Smooth muscle cell (in vitro differentiated cells): ENCODE data around the gene PCDHGA9. TPM values are rescaled to one million over a fixed set of nuclear protein-coding genes. Genes with fewer than 3 reads are reported as not detected.

ENCODE experiments used
- DNase-seq: peaks from one replicate; lab custom pipeline; 2025; ENCODE audit not compliant: unreplicated experiment; lab: John Stamatoyannopoulos, UW
- H2AFZ ChIP-seq: fragments of 200-600 bp; sonication (generic); 2 replicates; pipeline ENCODE4 v1.6.0; 2016; ENCODE audit warnings: antibody characterized with exemption, low read depth, mild to moderate bottlenecking
- H3F3A ChIP-seq: fragments of 200-600 bp; sonication (generic); 2 replicates; pipeline ENCODE4 v1.6.0; 2017; ENCODE audit warnings: antibody characterized with exemption, low read depth
- H3K27ac ChIP-seq: fragments of 200-600 bp; sonication (generic); 2 replicates; pipeline ENCODE4 v1.5.1; 2016; ENCODE audit warnings: low read depth, mild to moderate bottlenecking
- H3K27me3 ChIP-seq: fragments of 200-600 bp; sonication (generic); 2 replicates; pipeline ENCODE4 v1.6.1; 2016; ENCODE audit warnings: low read depth, mild to moderate bottlenecking
- H3K36me3 ChIP-seq: fragments of 200-600 bp; sonication (generic); 2 replicates; pipeline ENCODE4 v1.5.1; 2016; ENCODE audit warnings: low read depth
- H3K4me1 ChIP-seq: fragments of 200-600 bp; sonication (generic); 2 replicates; pipeline ENCODE4 v1.5.1; 2016; ENCODE audit warnings: low read depth
- H3K4me2 ChIP-seq: fragments of 200-600 bp; sonication (generic); 2 replicates; pipeline ENCODE4 v1.6.0; 2016; ENCODE audit warnings: mild to moderate bottlenecking
- H3K4me3 ChIP-seq: fragments of 200-600 bp; sonication (generic); 2 replicates; pipeline ENCODE4 v1.5.1; 2016; ENCODE audit warnings: mild to moderate bottlenecking
- H3K79me2 ChIP-seq: fragments of 200-600 bp; sonication (generic); 2 replicates; pipeline ENCODE4 v1.6.0; 2016; ENCODE audit warnings: low read depth, mild to moderate bottlenecking
- H3K9ac ChIP-seq: fragments of 200-600 bp; sonication (generic); 2 replicates; pipeline ENCODE4 v1.6.0; 2016; ENCODE audit warnings: low read depth
- H3K9me3 ChIP-seq: fragments of 200-600 bp; sonication (generic); replicated peaks from 2 replicates; pipeline ENCODE4 v1.5.1; 2016; ENCODE audit warnings: low read depth
- H4K20me1 ChIP-seq: fragments of 200-600 bp; sonication (generic); 2 replicates; pipeline ENCODE4 v1.6.0; 2016; ENCODE audit warnings: low read depth
- WGBS: methylation state at CpG from one replicate; pipeline ENCODE4 v1.1.7; 2016; ENCODE audit warnings: low lambda C conversion rate; 5-methylcytosine and 5-hydroxymethylcytosine counted together
- polyA plus RNA-seq: library from polyadenylated mRNA; unstranded; fragments of >200 nt; fragmentation: Nextera tagmentation; extraction: Ambion mirVana; gene quantifications from 2 replicates; pipeline ENCODE4 v1.2.1, GENCODE V29; 2016
- total RNA-seq: library from RNA; depleted of rRNA; stranded (reverse); fragments of >200 nt; gene quantifications from 2 replicates; pipeline ENCODE4 v1.2.3, GENCODE V29; 2014
- TF ChIP-seq, protein P1 (sequence below): fragments of 200-600 bp; sonication (generic); IDR thresholded peaks from 2 replicates; pipeline ENCODE4 v1.5.1; 2017; ENCODE audit warnings: borderline replicate concordance, mild to moderate bottlenecking, antibody characterized with exemption; ENCODE audit not compliant: insufficient read depth, poor library complexity, severe bottlenecking

PCDHGA9 gene
- total and polyA plus RNA-seq, 2 experiments from 2014 or later, result 0.23 to 2.9 TPM

DNA sequence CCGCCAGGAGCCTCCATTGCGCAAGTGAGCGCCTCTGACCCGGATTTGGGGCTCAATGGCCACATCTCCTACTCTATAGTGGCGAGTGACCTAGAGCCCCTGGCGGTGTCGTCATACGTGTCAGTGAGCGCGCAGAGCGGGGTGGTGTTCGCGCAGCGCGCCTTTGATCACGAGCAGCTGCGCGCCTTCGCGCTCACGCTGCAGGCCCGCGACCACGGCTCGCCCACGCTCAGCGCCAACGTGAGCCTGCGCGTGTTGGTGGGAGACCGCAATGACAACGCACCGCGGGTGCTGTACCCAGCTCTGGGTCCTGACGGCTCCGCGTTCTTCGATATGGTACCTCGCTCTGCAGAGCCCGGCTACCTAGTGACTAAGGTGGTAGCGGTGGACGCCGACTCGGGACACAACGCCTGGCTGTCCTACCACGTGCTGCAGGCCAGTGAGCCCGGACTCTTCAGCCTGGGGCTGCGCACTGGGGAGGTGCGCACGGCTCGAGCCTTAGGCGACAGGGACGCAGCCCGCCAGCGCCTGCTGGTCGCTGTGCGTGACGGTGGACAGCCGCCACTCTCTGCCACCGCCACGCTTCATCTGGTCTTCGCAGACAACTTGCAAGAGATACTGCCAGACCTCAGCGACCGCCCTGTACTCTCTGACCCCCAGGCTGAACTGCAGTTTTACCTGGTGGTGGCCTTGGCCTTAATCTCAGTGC lies 7.2 kb downstream of the PCDHGA9 start:
- Histone ChIP-seq H3K79me2 (peaks cover 16% of the 10 kb centered on the region), H3K4me1 (no peaks in the 10 kb centered on the region), H3K4me3 (no peak overlapping the region), H3F3A (no peaks in the 10 kb centered on the region), H2AFZ (no peak overlapping the region), H3K9ac (no peak overlapping the region), H3K27ac (no peak overlapping the region), H3K27me3 (no peaks in the 10 kb centered on the region), H4K20me1 (no peaks in the 10 kb centered on the region), H3K36me3 (no peaks in the 10 kb centered on the region), H3K4me2 (no peak overlapping the region), H3K9me3 (no peaks in the 10 kb centered on the region)
- TF ChIP-seq, protein P1, sequence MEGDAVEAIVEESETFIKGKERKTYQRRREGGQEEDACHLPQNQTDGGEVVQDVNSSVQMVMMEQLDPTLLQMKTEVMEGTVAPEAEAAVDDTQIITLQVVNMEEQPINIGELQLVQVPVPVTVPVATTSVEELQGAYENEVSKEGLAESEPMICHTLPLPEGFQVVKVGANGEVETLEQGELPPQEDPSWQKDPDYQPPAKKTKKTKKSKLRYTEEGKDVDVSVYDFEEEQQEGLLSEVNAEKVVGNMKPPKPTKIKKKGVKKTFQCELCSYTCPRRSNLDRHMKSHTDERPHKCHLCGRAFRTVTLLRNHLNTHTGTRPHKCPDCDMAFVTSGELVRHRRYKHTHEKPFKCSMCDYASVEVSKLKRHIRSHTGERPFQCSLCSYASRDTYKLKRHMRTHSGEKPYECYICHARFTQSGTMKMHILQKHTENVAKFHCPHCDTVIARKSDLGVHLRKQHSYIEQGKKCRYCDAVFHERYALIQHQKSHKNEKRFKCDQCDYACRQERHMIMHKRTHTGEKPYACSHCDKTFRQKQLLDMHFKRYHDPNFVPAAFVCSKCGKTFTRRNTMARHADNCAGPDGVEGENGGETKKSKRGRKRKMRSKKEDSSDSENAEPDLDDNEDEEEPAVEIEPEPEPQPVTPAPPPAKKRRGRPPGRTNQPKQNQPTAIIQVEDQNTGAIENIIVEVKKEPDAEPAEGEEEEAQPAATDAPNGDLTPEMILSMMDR, result no peak
- DNase-seq, result no peak
- 97% methylated on average over 64 of the region's 64 CpGs for WGBS

DNA sequence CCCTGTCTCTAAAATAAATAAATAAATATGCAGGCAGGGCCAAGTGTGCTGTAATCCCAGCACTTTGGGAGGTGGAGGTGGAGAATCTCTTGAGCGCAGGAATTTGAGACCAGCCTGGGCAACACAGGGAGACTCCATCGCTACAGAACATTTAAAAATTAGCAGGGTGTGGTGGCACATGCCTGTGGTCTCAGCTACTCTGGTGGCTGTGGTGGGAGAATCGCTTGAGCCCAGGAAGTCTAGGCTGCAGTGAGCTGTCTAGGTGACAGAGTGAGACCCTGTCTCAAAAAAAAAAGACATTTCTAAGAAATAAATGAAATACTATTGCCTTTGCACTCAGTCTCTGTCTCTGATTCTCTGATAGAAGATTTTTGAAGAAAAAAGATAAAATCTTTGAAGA lies 9.0 kb downstream of the PCDHGA9 start:
- H3K27ac ChIP-seq, result no peak overlapping the region
- H3K36me3 ChIP-seq, result peaks cover 6% of the 10 kb centered on the region
- H2AFZ ChIP-seq, result no peak overlapping the region
- H3K4me3 ChIP-seq, result peak overlapping the region; percentile 66
- no peak overlapping the region for H3K9ac ChIP-seq
- peaks cover 29% of the 10 kb centered on the region for H3K79me2 ChIP-seq
- WGBS, result 84% methylated on average over 3 of the region's 3 CpGs
- no peak for DNase-seq
- H3K4me1 ChIP-seq, result no peaks in the 10 kb centered on the region
- no peaks in the 10 kb centered on the region for H4K20me1 ChIP-seq
- TF ChIP-seq, protein P1, result no peak
- H3K4me2 ChIP-seq, result peak overlapping the region; percentile 86
- H3K27me3 ChIP-seq, result no peaks in the 10 kb centered on the region
- no peaks in the 10 kb centered on the region for H3F3A ChIP-seq
- no peaks in the 10 kb centered on the region for H3K9me3 ChIP-seq

DNA sequence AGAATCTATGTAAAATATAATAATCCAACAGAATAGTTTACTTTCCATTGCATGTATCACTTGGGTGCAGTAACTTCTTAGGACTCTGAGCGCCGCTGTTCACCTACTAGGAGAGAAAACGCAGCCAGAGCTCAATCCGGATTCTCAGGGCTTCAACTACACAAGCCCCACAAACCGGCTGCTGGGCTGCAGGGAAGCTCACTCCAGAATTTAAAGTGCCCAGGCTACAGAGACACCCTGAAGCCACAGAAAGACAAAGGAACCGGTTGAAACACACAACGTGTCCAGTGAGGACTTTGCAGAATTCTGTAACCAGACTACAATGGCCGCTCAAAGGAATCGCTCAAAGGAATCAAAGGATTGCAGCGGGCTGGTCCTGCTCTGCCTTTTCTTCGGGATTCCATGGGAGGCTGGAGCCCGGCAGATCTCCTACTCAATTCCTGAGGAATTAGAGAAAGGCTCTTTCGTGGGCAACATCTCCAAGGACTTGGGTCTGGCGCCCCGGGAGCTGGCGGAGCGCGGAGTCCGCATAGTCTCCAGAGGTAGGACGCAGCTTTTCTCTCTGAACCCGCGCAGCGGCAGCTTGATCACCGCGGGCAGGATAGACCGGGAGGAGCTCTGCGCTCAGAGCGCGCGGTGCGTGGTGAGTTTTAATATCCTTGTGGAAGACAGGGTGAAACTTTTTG lies 10.4 kb downstream of the PCDHGA9 start, which contains the start of gene PCDHGA10:
PCDHGA10 (plus strand) TSS at position 134 of the 686 bp plus-strand sequence; CDS start at position 323, 189 bp downstream.
- 38% methylated on average over 31 of the region's 31 CpGs for WGBS
- no peaks in the 10 kb centered on the region for H3K9me3 ChIP-seq
- no peak for DNase-seq
- H3K79me2 ChIP-seq, result peaks cover 36% of the 10 kb centered on the region
- H3K4me3 ChIP-seq, result peak within 1 kb of the TSS; percentile 66
- peak within 1 kb of the TSS; percentile 55 for H3K27ac ChIP-seq
- no peaks in the 10 kb centered on the region for H4K20me1 ChIP-seq
- TF ChIP-seq, protein P1, result peak; percentile 64
- no peaks in the 10 kb centered on the region for H3K27me3 ChIP-seq
- no peaks in the 10 kb centered on the region for H3F3A ChIP-seq
- peaks cover 7% of the 10 kb centered on the region for H3K36me3 ChIP-seq
- peaks cover 5% of the 10 kb centered on the region for H3K4me1 ChIP-seq
- peak within 1 kb of the TSS; percentile 86 for H3K4me2 ChIP-seq
- peak within 1 kb of the TSS; percentile 92 for H2AFZ ChIP-seq
- H3K9ac ChIP-seq, result peak within 1 kb of the TSS; percentile 63
